LNCAP (cell line): ENCODE results near the gene EIF4E2.

Source experiments
- TF ChIP-seq, protein P1 (sequence below): fragments of 450-650 bp; IDR thresholded peaks from 2 replicates; pipeline ENCODE4 v1.5.1; 2017; ENCODE audit warnings: mild to moderate bottlenecking

EIF4E2 gene

GRCh38 chr2:232571026-232571474, 20.6 kb downstream of the EIF4E2 start:
- TF ChIP-seq, protein P1, sequence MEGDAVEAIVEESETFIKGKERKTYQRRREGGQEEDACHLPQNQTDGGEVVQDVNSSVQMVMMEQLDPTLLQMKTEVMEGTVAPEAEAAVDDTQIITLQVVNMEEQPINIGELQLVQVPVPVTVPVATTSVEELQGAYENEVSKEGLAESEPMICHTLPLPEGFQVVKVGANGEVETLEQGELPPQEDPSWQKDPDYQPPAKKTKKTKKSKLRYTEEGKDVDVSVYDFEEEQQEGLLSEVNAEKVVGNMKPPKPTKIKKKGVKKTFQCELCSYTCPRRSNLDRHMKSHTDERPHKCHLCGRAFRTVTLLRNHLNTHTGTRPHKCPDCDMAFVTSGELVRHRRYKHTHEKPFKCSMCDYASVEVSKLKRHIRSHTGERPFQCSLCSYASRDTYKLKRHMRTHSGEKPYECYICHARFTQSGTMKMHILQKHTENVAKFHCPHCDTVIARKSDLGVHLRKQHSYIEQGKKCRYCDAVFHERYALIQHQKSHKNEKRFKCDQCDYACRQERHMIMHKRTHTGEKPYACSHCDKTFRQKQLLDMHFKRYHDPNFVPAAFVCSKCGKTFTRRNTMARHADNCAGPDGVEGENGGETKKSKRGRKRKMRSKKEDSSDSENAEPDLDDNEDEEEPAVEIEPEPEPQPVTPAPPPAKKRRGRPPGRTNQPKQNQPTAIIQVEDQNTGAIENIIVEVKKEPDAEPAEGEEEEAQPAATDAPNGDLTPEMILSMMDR = no peak

DNA sequence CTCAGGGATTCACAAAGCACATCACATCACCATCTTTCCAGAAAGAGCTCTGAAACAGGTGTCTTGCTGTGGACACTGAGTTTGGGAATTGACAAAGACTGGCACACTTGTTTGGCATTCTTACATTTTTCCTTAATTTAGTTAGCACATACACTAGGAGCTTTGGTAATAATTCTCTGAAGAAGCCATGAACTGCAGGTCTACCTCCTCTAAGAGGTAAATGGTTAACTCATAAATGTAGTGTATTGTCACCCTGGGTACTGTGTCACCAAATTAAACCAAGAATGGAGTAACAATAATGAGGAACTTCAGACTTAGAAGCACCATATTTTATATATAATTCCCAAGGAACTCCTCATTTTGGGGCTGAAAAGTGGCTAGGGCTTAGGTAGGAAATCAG, 22.6 kb downstream of the EIF4E2 start:
- TF ChIP-seq, protein P1 = no peak

DNA sequence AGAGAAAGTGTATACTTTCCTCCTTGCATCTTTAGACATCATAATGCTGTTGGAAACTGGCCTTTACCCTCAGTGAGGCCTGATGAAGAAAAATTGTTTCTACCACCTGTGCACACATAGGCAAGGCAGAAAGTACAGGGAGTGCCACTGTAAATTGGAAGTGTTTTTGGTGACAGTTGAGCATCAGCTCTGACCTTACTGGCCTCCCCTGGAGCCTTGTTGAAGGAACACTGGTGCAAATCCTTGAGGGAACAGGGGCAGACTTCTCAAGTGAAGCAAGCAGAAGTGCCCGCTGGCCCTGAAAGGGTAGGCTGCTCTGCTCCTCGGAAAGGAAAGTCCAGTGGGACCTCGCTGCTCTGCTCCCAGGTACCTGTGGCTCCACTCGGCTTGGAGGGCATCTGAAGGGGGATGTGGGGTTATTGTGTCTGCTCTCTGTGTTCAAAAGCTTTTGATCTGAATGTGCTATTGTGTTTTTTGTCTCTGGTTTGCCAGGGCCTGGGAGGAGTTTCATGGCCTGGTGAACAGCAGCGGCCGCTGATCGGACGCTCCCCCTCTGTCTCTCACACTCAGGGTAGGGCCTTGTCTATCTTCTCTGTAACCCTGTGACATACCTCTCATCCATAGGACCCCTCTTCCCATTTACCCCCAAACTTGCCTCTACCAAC, 23.4 kb downstream of the EIF4E2 start:
- TF ChIP-seq, protein P1 = no peak

GRCh38 chr2:232574674-232575403, 24.4 kb downstream of the EIF4E2 start:
- TF ChIP-seq, protein P1 = no peak

- TF ChIP-seq, protein P1 = no peak
Measured at GRCh38 chr2:232575404-232575746, 24.9 kb downstream of the EIF4E2 start.

DNA sequence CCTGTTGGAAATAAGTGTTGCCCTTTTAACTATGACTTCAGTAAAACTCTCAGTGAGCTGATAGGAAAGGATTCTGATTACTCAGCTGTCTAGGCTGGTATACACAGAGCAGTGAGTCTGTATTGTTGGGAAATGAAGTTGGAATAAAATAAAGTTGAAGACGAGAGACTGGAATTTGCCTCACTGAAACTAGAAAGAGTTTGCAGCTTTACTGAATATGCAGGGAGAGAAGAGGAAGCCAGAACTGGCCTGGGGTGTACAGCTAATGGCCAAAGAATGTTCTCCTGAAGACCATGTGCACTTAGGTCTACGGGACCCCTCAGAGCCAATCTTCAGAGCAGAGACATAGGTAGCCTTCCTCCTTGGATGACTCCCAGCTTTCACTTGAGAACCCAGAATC, 26.5 kb downstream of the EIF4E2 start:
- TF ChIP-seq, protein P1 = no peak

GRCh38 chr2:232577841-232578240, 27.4 kb downstream of the EIF4E2 start:
- TF ChIP-seq, protein P1 = no peak
